Measurements from ENCODE around the gene NR2E1.

Gene NR2E1

DNA sequence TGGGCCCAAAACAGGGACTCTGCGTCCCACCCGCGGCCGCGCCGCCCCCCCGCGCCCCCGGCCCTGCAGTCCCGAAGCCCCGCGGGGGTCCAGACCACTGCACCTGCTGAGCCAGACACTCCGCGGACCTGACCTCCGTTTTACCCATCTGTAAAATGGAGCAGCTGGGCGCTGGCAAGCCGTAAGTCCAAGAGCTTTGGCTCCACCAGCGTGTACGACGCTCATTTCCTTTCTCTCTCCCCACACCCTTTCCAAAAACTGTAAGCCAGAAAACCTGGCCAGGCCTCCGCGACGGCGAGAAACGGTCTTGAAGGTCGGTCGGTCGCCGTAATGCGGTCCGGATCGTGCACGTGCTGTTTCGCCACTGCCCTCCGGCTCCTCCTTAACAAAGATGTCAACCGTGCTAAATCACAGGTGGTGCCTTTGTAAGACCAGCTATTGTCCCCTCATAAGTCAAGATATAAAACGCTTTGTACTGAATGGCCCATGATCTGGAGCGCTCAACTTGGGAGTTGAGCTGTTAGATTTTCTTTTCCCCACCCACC lies 7.8 kb upstream of the NR2E1 start:
- TF ChIP-seq Cebpa-rat (IDR thresholded peaks at IDR 0.05), result no peak
- H3K4me2 ChIP-seq, result peak overlapping the region in 6 of 11 experiments; percentile 0 to 73 (median 52); a peak in 8 of 22 replicates
- H3K9me3 ChIP-seq (replicated peaks in 1 of 11), result peaks cover 0 to 20% (median 8%) of the 10 kb centered on the region in 11 experiments; a peak in 13 of 22 replicates
- H3K9ac ChIP-seq, result no peak overlapping the region
- no peaks in the 10 kb centered on the region for H3K36me3 ChIP-seq
- H3K27ac ChIP-seq, result no peak overlapping the region
- H3K4me1 ChIP-seq, result peaks cover 0 to 6% (median 0%) of the 10 kb centered on the region in 10 experiments; a peak in 5 of 20 replicates
- H4K20me1 ChIP-seq, result peaks cover 0 to 59% (median 19%) of the 10 kb centered on the region in 11 experiments; a peak in 12 of 22 replicates
- H3K4me3 ChIP-seq, result peak overlapping the region in 4 of 10 experiments; percentile 30 to 44 (median 38); a peak in 6 of 20 replicates
- H3K27me3 ChIP-seq, result peaks cover 88 to 100% (median 97%) of the 10 kb centered on the region in 11 experiments

DNA sequence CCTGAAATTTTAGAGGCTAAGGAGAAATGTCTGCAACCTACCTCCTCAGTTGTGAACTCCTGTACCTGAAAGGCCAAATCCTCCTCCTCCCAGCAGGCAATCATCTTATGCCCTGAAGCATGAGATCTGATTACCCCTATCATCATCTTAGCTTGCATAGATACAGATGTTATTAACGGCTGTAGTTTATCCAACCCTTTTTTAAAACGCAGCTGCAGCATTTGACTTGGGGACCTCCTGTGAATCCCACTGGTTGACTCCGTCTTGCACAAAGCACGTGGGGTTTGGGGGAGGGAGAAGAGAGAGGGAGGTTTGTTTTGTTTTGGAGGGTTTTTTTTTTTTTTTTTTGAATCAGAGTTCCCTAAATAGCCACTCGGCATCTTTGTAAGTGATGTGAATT lies 5.8 kb upstream of the NR2E1 start:
- peaks cover 8 to 36% (median 20%) of the 10 kb centered on the region in 11 experiments; a peak in 20 of 22 replicates for H3K9me3 ChIP-seq (replicated peaks in 1 of 11)
- TF ChIP-seq Cebpa-rat (IDR thresholded peaks at IDR 0.05), result no peak
- H3K4me1 ChIP-seq, result peaks cover 0 to 6% (median 6%) of the 10 kb centered on the region in 10 experiments; a peak in 11 of 20 replicates
- H3K9ac ChIP-seq, result no peak overlapping the region
- no peak overlapping the region for H3K27ac ChIP-seq
- H3K4me2 ChIP-seq, result no peak overlapping the region
- H4K20me1 ChIP-seq, result peaks cover 0 to 77% (median 23%) of the 10 kb centered on the region in 11 experiments; a peak in 14 of 22 replicates
- H3K27me3 ChIP-seq, result peaks cover 100% of the 10 kb centered on the region in 11 experiments
- no peak overlapping the region for H3K4me3 ChIP-seq
- no peaks in the 10 kb centered on the region for H3K36me3 ChIP-seq

DNA sequence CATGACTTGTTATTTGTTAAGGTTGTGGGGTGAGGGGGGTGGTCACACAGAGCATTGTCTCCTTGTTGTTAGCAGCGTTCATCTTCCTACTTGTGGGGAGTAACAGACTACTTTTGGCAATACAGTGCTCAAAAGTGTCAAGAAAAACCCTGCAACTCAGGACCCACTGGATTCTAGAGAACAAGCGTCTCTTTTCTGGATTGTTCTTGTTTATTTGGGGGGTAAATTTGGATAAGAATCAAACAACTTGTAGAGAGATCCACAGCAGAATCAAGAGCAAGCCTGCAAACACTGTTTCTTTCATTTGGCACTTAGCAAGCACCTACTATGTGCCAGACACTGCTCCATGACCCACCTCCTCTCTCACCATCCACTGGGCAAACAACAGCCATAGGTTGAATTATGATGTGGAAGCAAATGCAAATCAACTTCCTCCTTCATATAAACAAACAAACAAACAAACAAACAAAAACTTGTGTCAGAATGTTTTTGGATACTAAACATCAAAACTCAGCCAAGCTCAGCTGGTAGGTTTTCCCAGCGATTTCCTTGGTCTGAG lies 4.0 kb upstream of the NR2E1 start:
- Histone ChIP-seq H4K20me1 (peaks cover 0 to 88% (median 39%) of the 10 kb centered on the region in 11 experiments; a peak in 16 of 22 replicates), H3K27ac (no peak overlapping the region), H3K27me3 (peaks cover 100% of the 10 kb centered on the region in 11 experiments), H3K4me3 (no peak overlapping the region), H3K9me3 (replicated peaks in 1 of 11) (peaks cover 16 to 54% (median 38%) of the 10 kb centered on the region in 11 experiments; a peak in 20 of 22 replicates), H3K36me3 (no peaks in the 10 kb centered on the region), H3K4me2 (no peak overlapping the region), H3K4me1 (peaks cover 0 to 9% (median 6%) of the 10 kb centered on the region in 10 experiments; a peak in 11 of 20 replicates), H3K9ac (no peak overlapping the region)
- no peak for TF ChIP-seq Cebpa-rat (IDR thresholded peaks at IDR 0.05)

DNA sequence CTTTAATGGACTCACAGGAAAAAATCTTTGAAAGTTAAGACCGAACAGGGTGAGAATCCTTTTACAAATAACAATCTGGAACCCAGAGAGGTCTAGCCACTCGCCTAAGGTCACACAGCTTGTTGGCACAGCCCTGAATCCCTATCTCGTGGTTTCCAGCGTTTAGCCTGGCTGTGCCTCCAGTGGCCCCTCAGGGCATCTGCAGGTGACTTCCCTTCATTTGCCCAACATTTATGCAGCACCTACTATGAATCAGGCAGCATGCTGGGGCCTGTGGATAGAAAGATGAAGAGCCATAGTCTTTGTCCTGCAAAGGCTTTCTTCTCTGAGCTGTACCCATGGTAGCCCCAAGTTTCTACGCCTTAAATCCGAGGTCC lies 2.6 kb upstream of the NR2E1 start:
- Histone ChIP-seq H3K4me3 (no peak overlapping the region), H3K9ac (no peak overlapping the region), H3K9me3 (replicated peaks in 1 of 11) (peaks cover 22 to 56% (median 39%) of the 10 kb centered on the region in 11 experiments; a peak in 20 of 22 replicates), H3K27ac (no peak overlapping the region), H3K4me2 (no peak overlapping the region), H3K36me3 (no peaks in the 10 kb centered on the region), H3K27me3 (peaks cover 100% of the 10 kb centered on the region in 11 experiments), H4K20me1 (peaks cover 0 to 88% (median 41%) of the 10 kb centered on the region in 11 experiments; a peak in 17 of 22 replicates), H3K4me1 (peaks cover 0 to 9% (median 5%) of the 10 kb centered on the region in 10 experiments; a peak in 12 of 20 replicates)
- TF ChIP-seq Cebpa-rat (IDR thresholded peaks at IDR 0.05), result no peak

DNA sequence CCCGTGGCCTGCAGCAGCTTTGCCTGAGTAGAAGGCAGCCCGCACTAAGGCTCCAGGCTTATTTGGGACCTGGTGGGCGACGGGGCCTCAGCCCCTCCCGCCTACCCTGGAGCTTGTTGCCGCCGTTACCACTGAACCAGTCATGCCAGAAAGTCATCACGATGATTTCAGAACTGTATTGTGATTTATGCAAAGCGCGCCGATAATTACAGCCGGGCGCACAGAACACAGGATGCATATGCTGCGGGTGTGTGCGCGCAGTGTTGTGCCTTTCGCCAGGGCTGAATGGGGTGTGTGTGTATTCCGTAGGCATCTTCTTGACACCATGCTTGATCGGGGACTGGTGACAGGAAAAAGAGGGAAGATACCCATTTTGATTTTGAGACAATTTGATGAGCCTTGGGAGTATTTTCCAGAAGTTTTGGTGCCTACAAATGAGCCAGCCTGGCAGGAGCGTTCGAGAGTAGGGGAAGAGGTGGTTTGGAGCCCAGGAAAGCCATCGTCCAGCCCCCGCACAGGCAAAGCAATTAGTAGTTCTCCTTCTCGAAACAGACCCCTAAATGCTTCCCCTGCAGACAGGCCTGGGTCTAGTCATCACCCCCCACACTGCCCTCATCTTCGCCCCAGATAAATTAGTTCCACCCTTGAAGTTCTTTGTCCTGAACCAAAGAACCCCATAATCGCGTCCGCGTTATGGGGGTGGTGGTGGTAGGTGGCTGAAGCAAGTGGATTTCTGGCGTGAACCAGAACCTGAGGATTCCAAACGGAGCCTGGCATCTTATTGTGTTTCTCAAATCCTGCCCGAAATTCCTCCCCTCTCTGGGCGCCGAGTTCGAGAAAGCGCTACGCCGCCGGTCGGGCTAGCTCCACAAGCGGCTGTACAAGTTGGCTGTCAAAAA lies 1.9 kb upstream of the NR2E1 start:
- H3K9ac ChIP-seq, result no peak overlapping the region
- H3K27me3 ChIP-seq, result peaks cover 100% of the 10 kb centered on the region in 11 experiments
- H3K4me2 ChIP-seq, result 0 out of 22 replicates have a peak overlapping the region, but pooled peaks of 1 of the 11 experiments have one; percentile 7
- H3K36me3 ChIP-seq, result no peaks in the 10 kb centered on the region
- no peak overlapping the region for H3K4me3 ChIP-seq
- peaks cover 24 to 59% (median 39%) of the 10 kb centered on the region in 11 experiments; a peak in 19 of 22 replicates for H3K9me3 ChIP-seq (replicated peaks in 1 of 11)
- peaks cover 0 to 88% (median 48%) of the 10 kb centered on the region in 11 experiments; a peak in 17 of 22 replicates for H4K20me1 ChIP-seq
- TF ChIP-seq Cebpa-rat (IDR thresholded peaks at IDR 0.05), result no peak
- H3K4me1 ChIP-seq, result peaks cover 0 to 13% (median 9%) of the 10 kb centered on the region in 10 experiments; a peak in 12 of 20 replicates
- no peak overlapping the region for H3K27ac ChIP-seq

DNA sequence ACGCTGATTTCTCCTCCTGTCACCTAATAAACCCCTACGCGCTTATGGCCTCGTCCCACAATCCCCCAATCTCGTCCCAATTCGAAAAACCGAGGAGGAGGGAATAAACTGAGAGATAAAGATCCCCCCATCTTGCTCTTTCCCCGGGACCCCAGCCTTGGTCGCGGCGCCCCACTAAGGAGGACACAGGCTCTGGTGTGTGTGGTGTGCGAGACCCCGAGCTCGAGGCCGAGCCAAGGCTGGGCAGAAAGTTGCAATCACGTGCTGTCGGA lies 1.3 kb upstream of the NR2E1 start:
- Histone ChIP-seq H3K9me3 (replicated peaks in 1 of 11) (peaks cover 26 to 64% (median 39%) of the 10 kb centered on the region in 11 experiments; a peak in 19 of 22 replicates), H3K27me3 (peaks cover 100% of the 10 kb centered on the region in 11 experiments), H3K4me2 (peak overlapping the region in 8 of 11 experiments; percentile 7 to 53 (median 30); a peak in 12 of 22 replicates), H3K4me1 (peaks cover 0 to 15% (median 11%) of the 10 kb centered on the region in 10 experiments; a peak in 12 of 20 replicates), H3K27ac (no peak overlapping the region), H4K20me1 (peaks cover 0 to 88% (median 53%) of the 10 kb centered on the region in 11 experiments; a peak in 17 of 22 replicates), H3K4me3 (peak overlapping the region in 3 of 10 experiments; percentile 27 to 39 (median 33); a peak in 2 of 20 replicates), H3K9ac (no peak overlapping the region), H3K36me3 (no peaks in the 10 kb centered on the region)
- no peak for TF ChIP-seq Cebpa-rat (IDR thresholded peaks at IDR 0.05)

DNA sequence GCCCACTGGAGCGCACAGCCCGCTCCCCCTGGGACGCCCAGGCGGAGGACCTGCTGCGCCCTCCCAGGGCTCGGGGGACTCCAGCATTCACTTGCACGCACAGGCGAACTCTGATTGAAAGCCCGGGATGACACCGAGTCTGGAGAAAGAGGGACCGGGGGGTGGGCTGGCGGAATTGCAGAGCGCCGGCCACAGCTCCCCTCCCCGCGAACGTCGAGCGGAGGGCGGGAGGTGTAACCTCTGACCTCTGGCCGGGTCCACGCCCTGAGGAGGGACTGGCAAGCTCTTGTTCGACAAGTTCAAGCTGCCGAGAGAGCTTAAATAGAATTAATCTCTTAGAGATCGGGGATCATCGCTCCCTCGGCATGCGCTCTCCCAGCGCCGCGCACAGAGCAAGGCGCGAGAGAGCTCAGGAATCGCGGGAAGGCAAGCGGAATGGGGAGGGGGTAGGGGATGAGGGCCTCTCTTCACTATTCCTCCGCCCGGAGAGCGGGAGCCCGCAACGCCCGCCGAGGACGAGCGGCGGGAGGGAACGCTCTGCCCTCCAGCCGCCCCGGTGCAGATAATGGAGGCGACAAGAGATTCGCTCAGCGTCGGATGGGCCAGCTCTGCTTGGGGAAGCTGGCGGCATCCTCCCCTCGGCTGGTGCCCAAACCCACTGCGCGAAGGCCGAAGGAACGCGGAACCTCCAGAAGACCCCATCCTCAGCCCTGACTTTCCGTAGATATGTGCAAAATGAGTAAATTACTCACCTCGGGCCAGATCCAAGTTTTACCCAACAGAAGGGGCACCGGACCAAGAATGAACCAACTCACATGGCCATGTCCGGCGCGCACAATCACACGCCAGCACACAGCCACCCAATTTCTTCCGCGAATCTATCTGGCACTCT lies 761 bp upstream of the NR2E1 start:
- Histone ChIP-seq H3K4me3 (peak overlapping the region in 4 of 10 experiments; percentile 19 to 39 (median 30); a peak in 4 of 20 replicates), H4K20me1 (peaks cover 0 to 89% (median 57%) of the 10 kb centered on the region in 11 experiments; a peak in 17 of 22 replicates), H3K4me1 (peaks cover 0 to 15% (median 11%) of the 10 kb centered on the region in 10 experiments; a peak in 12 of 20 replicates), H3K36me3 (no peaks in the 10 kb centered on the region), H3K9ac (no peak overlapping the region), H3K4me2 (peak overlapping the region in 8 of 11 experiments; percentile 7 to 53 (median 30); a peak in 12 of 22 replicates), H3K27ac (no peak overlapping the region), H3K9me3 (replicated peaks in 1 of 11) (peaks cover 26 to 70% (median 39%) of the 10 kb centered on the region in 11 experiments; a peak in 19 of 22 replicates), H3K27me3 (peaks cover 100% of the 10 kb centered on the region in 11 experiments)
- no peak for TF ChIP-seq Cebpa-rat (IDR thresholded peaks at IDR 0.05)

Measured in BLaER1 treated with 17β-estradiol and CSF1 and Interleukin-3, amounts not matched to agents 10 nM and 100 nM (cell line).